ENCODE data around the gene PTRH1.

PTRH1 gene

DNA sequence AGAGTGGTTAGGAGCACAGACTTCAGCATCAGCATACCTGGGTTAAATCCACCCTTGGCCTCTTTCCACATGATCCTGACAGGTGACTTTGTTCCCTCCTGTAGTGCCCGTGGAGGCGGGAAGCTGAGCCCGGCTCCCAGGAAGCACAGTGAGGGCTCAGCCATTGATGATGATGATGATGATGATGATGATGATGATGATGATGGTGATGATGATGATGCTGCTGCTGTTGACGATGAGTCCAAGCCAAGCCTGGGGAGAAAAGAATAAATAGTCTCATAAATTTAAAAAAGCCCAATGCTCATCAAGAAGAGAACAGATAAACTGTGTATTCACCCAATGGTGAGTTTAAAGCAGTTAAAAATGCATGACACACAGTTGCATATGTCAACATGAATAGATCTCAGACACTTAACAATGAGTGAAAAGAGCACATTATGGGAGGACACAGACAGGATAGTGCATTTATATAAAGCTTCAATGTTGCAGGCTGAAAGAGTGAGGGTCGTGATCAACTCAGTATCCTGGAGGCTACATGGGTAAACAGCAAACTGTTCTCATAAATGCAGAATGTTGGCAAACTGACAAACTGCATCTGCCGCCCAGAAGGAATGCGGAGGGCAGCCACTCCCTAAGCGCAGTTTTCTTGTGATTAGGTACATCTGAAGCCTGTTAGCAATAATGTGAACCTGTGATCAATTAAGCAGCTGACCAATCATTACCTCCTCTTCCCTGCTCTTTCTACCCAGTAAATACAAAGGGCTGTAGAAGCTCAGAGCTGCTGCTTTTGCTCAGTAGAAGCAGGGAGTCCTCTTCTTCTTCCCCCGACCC, 20.4 kb downstream of the PTRH1 start:
- Histone ChIP-seq H3K9me3 (ENCODE audit: control insufficient read depth in 2 of 2, low read length in 2 of 2) (no peaks in the 10 kb centered on the region), H3K27me3 (ENCODE audit: control insufficient read depth in 1 of 2, insufficient read depth in 2 of 2, low read length in 2 of 2) (no peaks in the 10 kb centered on the region), H3K4me1 (ENCODE audit: control insufficient read depth, insufficient read depth, low read length) (peaks cover 11% of the 10 kb centered on the region), H3K9ac (ENCODE audit: low read length in 2 of 2) (no peak overlapping the region), H3K4me3 (ENCODE audit: low read length in 2 of 2) (no peak overlapping the region), H3K27ac (ENCODE audit: low read length) (no peak overlapping the region), H3K36me3 (ENCODE audit: control insufficient read depth in 2 of 2, insufficient read depth in 2 of 2, low read length in 2 of 2) (peaks cover 0 to 12% of the 10 kb centered on the region in 2 donors)

DNA sequence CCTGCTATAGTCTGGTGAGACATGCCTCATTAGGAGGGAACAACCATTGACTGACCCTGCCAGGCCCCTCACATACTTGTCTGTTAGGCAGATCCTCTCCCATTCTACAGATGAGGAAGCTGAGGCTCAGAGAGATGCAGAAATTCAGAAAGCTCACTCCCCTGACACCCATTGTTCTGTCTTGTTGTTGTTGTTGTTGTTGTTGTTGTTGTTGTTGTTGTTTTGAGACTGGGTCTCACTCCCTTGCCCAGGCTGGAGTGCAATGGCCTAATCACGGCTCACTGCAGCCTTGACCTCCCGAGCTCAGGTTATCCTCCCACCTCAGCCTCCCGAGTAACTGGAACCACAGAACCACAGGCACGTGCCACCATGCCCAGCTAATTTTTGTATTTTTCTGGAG, 21.8 kb downstream of the PTRH1 start:
- Histone ChIP-seq H3K27ac (ENCODE audit: low read length) (no peak overlapping the region), H3K9ac (ENCODE audit: low read length in 2 of 2) (no peak overlapping the region), H3K4me3 (ENCODE audit: low read length in 2 of 2) (no peak overlapping the region), H3K27me3 (ENCODE audit: control insufficient read depth in 1 of 2, insufficient read depth in 2 of 2, low read length in 2 of 2) (no peaks in the 10 kb centered on the region), H3K9me3 (ENCODE audit: control insufficient read depth in 2 of 2, low read length in 2 of 2) (no peaks in the 10 kb centered on the region), H3K36me3 (ENCODE audit: control insufficient read depth in 2 of 2, insufficient read depth in 2 of 2, low read length in 2 of 2) (peaks cover 0 to 17% of the 10 kb centered on the region in 2 donors), H3K4me1 (ENCODE audit: control insufficient read depth, insufficient read depth, low read length) (no peaks in the 10 kb centered on the region)

DNA sequence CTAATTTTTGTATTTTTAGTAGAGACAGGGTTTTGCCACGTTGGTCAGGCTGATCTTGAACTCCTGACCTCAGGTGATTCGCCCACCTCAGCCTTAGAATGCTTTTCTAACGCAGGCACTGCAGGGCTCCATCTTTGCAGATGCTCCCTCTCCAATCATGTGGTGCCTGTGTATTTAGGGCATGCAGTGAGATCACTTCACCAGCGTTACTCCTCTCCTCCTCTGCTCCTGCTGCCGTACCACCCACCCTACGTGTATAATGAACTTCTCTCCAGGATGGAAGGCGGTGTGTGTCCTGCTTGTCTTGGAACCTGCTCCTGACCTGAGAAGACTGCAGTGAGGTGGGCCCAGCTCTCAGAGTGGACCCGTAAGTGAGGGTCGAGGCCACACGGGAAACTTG, 22.3 kb downstream of the PTRH1 start:
- H3K27me3 ChIP-seq (ENCODE audit: control insufficient read depth in 1 of 2, insufficient read depth in 2 of 2, low read length in 2 of 2), result no peaks in the 10 kb centered on the region
- H3K4me3 ChIP-seq (ENCODE audit: low read length in 2 of 2), result no peak overlapping the region
- no peaks in the 10 kb centered on the region for H3K9me3 ChIP-seq (ENCODE audit: control insufficient read depth in 2 of 2, low read length in 2 of 2)
- H3K27ac ChIP-seq (ENCODE audit: low read length), result no peak overlapping the region
- no peaks in the 10 kb centered on the region for H3K4me1 ChIP-seq (ENCODE audit: control insufficient read depth, insufficient read depth, low read length)
- peaks cover 0 to 17% of the 10 kb centered on the region in 2 donors for H3K36me3 ChIP-seq (ENCODE audit: control insufficient read depth in 2 of 2, insufficient read depth in 2 of 2, low read length in 2 of 2)
- no peak overlapping the region for H3K9ac ChIP-seq (ENCODE audit: low read length in 2 of 2)

DNA sequence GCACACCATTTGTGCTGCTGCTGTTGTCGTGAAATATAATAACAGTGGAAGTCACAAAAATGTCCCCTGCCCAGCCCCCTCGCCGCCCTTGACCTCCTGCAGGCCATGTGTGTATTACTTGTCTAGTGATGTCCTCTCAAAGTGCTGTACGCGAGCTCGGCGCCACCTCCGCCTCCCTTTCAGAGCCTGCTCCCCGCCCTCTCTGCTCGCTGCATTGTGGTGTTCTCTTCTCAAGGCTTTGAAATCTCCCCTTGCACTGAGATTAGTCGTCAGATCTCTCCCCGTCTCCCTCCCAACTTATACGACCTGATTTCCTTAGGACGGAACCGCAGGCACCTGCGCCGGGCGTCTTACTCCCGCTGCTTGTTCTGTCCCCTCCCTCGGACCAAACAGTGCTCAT, 23.4 kb downstream of the PTRH1 start:
- peaks cover 0 to 17% of the 10 kb centered on the region in 2 donors for H3K36me3 ChIP-seq (ENCODE audit: control insufficient read depth in 2 of 2, insufficient read depth in 2 of 2, low read length in 2 of 2)
- H3K4me1 ChIP-seq (ENCODE audit: control insufficient read depth, insufficient read depth, low read length), result no peaks in the 10 kb centered on the region
- H3K27me3 ChIP-seq (ENCODE audit: control insufficient read depth in 1 of 2, insufficient read depth in 2 of 2, low read length in 2 of 2), result no peaks in the 10 kb centered on the region
- H3K9me3 ChIP-seq (ENCODE audit: control insufficient read depth in 2 of 2, low read length in 2 of 2), result no peaks in the 10 kb centered on the region
- no peak overlapping the region for H3K4me3 ChIP-seq (ENCODE audit: low read length in 2 of 2)
- H3K9ac ChIP-seq (ENCODE audit: low read length in 2 of 2), result no peak overlapping the region
- H3K27ac ChIP-seq (ENCODE audit: low read length), result no peak overlapping the region

DNA sequence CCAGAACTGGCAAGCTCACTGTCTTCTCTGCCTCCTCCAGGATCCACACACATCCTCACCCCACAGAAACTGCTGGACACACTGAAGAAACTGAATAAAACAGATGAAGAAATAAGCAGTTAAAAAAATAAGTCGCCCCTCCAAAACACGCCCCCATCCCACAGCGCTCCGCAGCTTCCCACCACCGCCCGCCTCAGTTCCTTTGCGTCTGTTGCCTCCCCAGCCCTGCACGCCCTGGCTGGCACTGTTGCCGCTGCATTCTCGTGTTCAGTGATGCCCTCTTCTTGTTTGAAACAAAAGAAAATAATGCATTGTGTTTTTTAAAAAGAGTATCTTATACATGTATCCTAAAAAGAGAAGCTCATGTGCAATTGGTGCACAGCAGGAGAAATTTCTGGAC, 24.7 kb downstream of the PTRH1 start:
- no peaks in the 10 kb centered on the region for H3K27me3 ChIP-seq (ENCODE audit: control insufficient read depth in 1 of 2, insufficient read depth in 2 of 2, low read length in 2 of 2)
- no peak overlapping the region for H3K4me3 ChIP-seq (ENCODE audit: low read length in 2 of 2)
- no peaks in the 10 kb centered on the region for H3K4me1 ChIP-seq (ENCODE audit: control insufficient read depth, insufficient read depth, low read length)
- H3K27ac ChIP-seq (ENCODE audit: low read length), result no peak overlapping the region
- no peaks in the 10 kb centered on the region for H3K9me3 ChIP-seq (ENCODE audit: control insufficient read depth in 2 of 2, low read length in 2 of 2)
- H3K9ac ChIP-seq (ENCODE audit: low read length in 2 of 2), result no peak overlapping the region
- peaks cover 5 to 25% of the 10 kb centered on the region in 2 donors for H3K36me3 ChIP-seq (ENCODE audit: control insufficient read depth in 2 of 2, insufficient read depth in 2 of 2, low read length in 2 of 2)

DNA sequence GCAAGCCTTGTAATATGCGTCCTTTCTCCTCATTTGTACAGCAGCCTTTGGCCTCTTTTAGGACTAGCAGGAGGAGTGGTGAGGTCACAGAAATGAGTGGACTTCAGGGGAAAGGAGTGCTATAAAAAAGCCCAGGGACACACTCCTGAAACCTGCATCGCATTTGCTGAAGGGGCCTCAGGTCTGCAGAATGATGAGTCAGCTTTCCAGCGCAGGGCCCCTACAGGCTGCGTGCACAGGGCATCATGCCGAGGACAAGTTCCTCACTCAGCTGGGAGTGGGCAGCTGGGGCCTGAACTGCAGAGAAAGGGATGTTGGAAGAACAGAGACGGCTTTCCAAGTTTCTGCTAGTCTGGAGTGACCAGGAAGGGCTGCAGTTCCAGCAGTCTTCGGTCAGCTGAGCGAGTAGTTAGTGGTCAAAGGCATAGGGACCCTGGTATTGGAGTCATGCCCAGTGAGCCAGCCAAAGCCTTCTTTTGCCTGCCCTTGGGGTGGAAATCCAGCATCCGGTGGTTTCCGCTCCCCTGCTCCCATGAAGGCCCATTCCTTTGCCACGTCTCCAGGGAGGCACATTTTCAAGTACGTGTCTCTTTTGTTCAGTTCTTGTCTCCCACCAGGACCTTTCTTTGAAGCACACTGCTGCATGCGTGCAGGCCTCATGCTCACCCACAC, 26.0 kb downstream of the PTRH1 start:
- H3K9ac ChIP-seq (ENCODE audit: low read length in 2 of 2), result no peak overlapping the region
- no peaks in the 10 kb centered on the region for H3K4me1 ChIP-seq (ENCODE audit: control insufficient read depth, insufficient read depth, low read length)
- no peaks in the 10 kb centered on the region for H3K27me3 ChIP-seq (ENCODE audit: control insufficient read depth in 1 of 2, insufficient read depth in 2 of 2, low read length in 2 of 2)
- no peak overlapping the region for H3K27ac ChIP-seq (ENCODE audit: low read length)
- no peak overlapping the region for H3K4me3 ChIP-seq (ENCODE audit: low read length in 2 of 2)
- H3K9me3 ChIP-seq (ENCODE audit: control insufficient read depth in 2 of 2, low read length in 2 of 2), result no peaks in the 10 kb centered on the region
- H3K36me3 ChIP-seq (ENCODE audit: control insufficient read depth in 2 of 2, insufficient read depth in 2 of 2, low read length in 2 of 2), result peaks cover 5 to 27% of the 10 kb centered on the region in 2 donors

DNA sequence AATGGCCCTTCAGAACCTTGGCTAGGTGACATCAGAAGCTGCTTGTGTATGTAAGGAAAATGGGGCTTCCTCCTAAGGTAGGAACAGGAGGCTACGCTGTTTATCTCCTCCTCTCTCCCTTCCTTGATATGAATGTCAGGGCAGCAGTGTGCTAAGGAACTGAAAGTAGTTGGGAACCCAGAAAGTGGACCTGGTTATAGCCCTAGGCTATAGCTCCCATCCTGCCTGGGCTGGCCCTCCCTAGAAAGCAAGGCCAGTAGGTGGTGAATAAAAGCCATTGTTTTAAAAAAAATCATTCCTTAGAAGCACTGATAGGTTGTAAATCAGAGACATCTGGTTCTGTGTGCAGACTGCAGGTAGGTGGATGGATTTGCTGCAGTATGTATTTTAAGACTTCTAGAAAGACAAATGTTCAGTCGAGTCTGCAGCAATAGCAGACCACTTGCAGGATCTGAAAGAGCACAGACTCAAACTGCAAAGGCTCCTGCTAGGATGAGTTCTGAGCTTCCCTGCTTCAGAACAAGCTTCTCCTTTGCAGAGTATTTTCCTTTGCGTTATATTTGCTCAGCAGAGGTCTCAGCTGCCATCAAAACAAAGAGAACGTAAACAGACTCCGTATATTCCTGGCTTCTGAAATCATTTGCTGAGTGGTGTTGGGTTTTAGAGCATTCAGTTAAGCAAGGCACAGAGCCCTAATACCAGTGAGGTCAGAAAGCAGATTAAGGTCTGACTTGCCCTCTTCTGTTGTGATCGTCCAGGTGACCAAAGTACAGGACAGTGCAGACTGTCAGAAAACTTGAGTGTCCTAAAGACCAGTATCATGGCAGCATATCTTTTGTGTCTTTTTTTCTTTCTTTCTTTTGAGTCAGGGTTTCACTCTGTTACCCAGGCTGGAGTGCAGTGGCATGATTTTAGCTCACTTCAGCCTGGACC, 28.7 kb downstream of the PTRH1 start:
- Histone ChIP-seq H3K36me3 (ENCODE audit: control insufficient read depth in 2 of 2, insufficient read depth in 2 of 2, low read length in 2 of 2) (peaks cover 16 to 47% of the 10 kb centered on the region in 2 donors), H3K4me1 (ENCODE audit: control insufficient read depth, insufficient read depth, low read length) (no peaks in the 10 kb centered on the region), H3K4me3 (ENCODE audit: low read length in 2 of 2) (no peak overlapping the region), H3K9ac (ENCODE audit: low read length in 2 of 2) (no peak overlapping the region), H3K27ac (ENCODE audit: low read length) (no peak overlapping the region), H3K27me3 (ENCODE audit: control insufficient read depth in 1 of 2, insufficient read depth in 2 of 2, low read length in 2 of 2) (no peaks in the 10 kb centered on the region), H3K9me3 (ENCODE audit: control insufficient read depth in 2 of 2, low read length in 2 of 2) (no peaks in the 10 kb centered on the region)

DNA sequence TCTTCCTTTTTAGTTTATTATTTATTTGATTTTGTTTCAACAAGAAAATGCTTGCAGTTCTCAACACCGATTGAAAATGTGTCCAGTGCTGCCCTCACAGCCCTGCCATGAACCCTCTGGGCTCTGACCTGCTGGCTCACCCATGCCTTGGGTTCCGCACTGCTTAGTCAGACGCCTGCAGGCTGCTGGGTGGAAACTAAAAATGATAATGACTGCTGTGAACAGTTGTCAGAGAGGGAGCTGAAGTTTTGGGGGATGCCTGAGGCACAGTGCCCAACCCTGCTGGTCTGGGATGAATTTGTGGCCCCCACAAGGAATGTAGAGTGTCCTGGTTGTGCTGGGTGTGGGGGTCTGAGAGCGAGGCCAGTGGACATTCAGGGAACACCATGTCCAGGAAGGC, 30.9 kb downstream of the PTRH1 start:
- Histone ChIP-seq H3K4me1 (ENCODE audit: control insufficient read depth, insufficient read depth, low read length) (no peaks in the 10 kb centered on the region), H3K9me3 (ENCODE audit: control insufficient read depth in 2 of 2, low read length in 2 of 2) (no peaks in the 10 kb centered on the region), H3K4me3 (ENCODE audit: low read length in 2 of 2) (no peak overlapping the region), H3K36me3 (ENCODE audit: control insufficient read depth in 2 of 2, insufficient read depth in 2 of 2, low read length in 2 of 2) (peaks cover 29 to 57% of the 10 kb centered on the region in 2 donors), H3K27ac (ENCODE audit: low read length) (no peak overlapping the region), H3K27me3 (ENCODE audit: control insufficient read depth in 1 of 2, insufficient read depth in 2 of 2, low read length in 2 of 2) (no peaks in the 10 kb centered on the region), H3K9ac (ENCODE audit: low read length in 2 of 2) (no peak overlapping the region)

DNA sequence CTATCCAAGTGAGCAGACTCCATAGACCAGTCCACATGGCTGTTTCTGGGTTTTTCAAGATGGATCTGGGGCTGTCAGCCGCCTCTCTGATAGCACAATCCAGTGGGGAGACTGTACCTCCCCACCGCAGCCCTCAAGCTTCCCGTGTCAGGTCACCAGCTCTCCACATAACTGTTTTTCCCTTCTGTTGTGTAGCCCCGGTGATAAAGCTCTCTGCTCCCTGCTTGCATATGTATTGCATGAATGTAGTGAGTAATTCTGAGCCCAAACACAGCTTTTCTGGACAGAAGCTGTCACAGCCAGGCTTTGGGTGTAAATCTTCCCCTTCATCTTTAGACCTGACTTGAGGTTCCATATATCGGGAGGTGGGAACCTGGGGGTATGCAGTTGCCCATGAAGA, 31.7 kb downstream of the PTRH1 start:
- no peak overlapping the region for H3K4me3 ChIP-seq (ENCODE audit: low read length in 2 of 2)
- no peaks in the 10 kb centered on the region for H3K4me1 ChIP-seq (ENCODE audit: control insufficient read depth, insufficient read depth, low read length)
- H3K9me3 ChIP-seq (ENCODE audit: control insufficient read depth in 2 of 2, low read length in 2 of 2), result no peaks in the 10 kb centered on the region
- H3K36me3 ChIP-seq (ENCODE audit: control insufficient read depth in 2 of 2, insufficient read depth in 2 of 2, low read length in 2 of 2), result peaks cover 29 to 58% of the 10 kb centered on the region in 2 donors
- H3K27ac ChIP-seq (ENCODE audit: low read length), result no peak overlapping the region
- H3K9ac ChIP-seq (ENCODE audit: low read length in 2 of 2), result no peak overlapping the region
- no peaks in the 10 kb centered on the region for H3K27me3 ChIP-seq (ENCODE audit: control insufficient read depth in 1 of 2, insufficient read depth in 2 of 2, low read length in 2 of 2)

DNA sequence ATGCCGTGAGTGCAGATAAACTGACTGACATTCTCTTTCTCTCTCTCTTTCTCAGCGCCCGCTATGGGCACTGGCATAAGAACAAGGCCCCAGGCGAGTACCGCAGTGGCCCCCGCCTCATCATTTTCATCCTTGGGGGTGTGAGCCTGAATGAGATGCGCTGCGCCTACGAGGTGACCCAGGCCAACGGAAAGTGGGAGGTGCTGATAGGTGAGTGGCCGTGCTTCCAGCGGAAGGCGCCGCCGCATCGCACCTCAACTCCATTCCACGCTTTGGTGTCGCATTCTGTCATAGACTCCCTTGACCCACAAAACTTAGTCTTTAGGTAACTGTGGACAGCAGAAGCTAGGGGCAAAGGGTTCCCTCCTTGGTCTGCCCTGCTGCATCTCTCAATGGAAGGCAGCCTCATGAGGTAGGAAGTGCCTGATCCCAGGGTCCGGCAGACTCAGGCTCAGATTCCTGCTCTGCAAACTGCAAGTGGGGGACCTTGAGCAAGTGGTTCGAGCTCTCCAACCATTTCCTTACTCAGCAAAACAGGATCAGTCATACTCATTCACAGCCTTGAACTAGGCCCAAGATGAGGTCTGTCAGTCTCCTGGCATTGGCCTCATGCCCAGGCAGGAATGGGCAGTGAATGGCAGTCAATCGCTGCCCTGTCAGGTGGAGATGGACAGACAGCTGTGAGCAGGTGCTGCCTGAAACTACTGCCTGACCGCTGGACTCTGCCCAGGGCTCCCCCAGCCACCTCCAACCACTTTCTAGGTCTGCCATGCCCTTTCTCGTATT, 32.9 kb downstream of the PTRH1 start:
- H3K27ac ChIP-seq (ENCODE audit: low read length), result no peak overlapping the region
- no peaks in the 10 kb centered on the region for H3K27me3 ChIP-seq (ENCODE audit: control insufficient read depth in 1 of 2, insufficient read depth in 2 of 2, low read length in 2 of 2)
- H3K9me3 ChIP-seq (ENCODE audit: control insufficient read depth in 2 of 2, low read length in 2 of 2), result no peaks in the 10 kb centered on the region
- no peak overlapping the region for H3K4me3 ChIP-seq (ENCODE audit: low read length in 2 of 2)
- H3K36me3 ChIP-seq (ENCODE audit: control insufficient read depth in 2 of 2, insufficient read depth in 2 of 2, low read length in 2 of 2), result peaks cover 29 to 64% of the 10 kb centered on the region in 2 donors
- no peak overlapping the region for H3K9ac ChIP-seq (ENCODE audit: low read length in 2 of 2)
- H3K4me1 ChIP-seq (ENCODE audit: control insufficient read depth, insufficient read depth, low read length), result no peaks in the 10 kb centered on the region
